GM20000 (cell line): ENCODE data around the gene RIMBP2.

Source experiments
- DNase-seq: peaks from one replicate; pipeline ENCODE4 v3.0.0; 2012; ENCODE audit warnings: low spot score
- CTCF ChIP-seq: IDR thresholded peaks from 2 replicates; pipeline ENCODE4 v1.5.1; 2012; ENCODE audit warnings: mild to moderate bottlenecking, control low read depth; ENCODE audit errors: extremely low read depth, missing control alignments

Gene RIMBP2

DNA sequence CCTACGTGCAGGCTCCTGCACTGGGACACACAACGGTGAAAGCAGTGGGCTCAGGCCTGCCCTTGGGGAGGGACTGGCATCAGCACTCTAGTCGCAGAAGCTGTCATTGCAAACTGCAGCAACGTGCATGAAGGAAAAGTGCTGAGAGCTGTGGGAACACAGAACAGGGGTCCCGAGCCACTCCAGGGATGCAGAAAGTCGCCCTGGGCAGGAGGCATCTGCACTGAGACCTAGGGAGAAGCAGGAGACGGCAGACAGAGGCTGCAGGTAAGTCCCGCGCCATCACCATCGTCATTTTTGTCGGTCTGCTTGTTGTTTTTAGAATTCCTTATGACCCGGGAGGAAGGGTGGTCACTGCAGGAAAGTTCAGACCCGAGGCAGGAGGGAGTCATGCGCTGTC is 21.6 kb upstream of the RIMBP2 start:
- no peak for TF ChIP-seq CTCF
- no peak for DNase-seq

GRCh38 chr12:130729344-130729743 is 13.2 kb upstream of the RIMBP2 start:
- TF ChIP-seq CTCF, result no peak
- no peak for DNase-seq

GRCh38 chr12:130728158-130729058 is 12.3 kb upstream of the RIMBP2 start:
- DNase-seq, result no peak
- no peak for TF ChIP-seq CTCF

GRCh38 chr12:130719263-130719859 is 3.3 kb upstream of the RIMBP2 start:
- no peak for TF ChIP-seq CTCF
- DNase-seq, result no peak

DNA sequence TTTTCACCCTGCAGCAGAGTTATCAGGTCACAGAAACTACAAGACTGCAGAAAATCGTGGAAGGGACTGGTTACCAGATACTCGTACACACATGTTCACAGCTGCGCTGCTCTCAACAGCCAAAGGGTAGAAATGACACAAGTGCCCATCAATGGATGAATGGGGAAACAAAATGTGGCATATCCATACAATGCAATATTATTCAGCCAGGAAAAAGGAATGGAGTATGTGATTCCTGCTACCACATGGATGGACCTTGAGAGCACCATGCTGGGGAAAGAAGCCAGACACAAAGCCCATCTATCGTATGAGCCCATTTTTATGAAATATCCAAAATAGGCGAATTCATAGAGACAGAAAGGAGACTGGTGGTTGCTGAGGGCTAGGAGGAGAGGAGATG is 1.7 kb upstream of the RIMBP2 start:
- no peak for DNase-seq
- TF ChIP-seq CTCF, result no peak

DNA sequence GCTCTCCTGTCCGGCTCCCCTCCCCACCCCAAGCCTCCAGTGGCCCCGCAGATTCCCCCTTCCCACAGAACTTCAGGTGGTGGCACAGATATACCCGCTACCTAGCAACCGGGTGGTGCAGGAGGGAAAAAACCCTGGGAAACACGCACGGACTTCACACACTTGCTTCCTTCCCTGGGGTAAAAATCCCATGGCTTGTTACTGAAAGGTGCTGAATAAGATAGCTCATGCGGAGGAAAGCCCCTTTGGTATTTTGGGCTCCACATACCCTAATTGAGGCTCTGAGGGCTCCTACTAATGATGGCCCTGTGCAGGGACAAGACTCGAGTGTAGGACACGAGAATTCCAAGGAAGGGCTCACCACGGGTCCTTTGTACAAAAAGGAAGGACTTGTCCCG is 869 bp upstream of the RIMBP2 start:
- DNase-seq, result no peak
- TF ChIP-seq CTCF, result no peak
